GM12872 (cell line): ENCODE measurements around the gene WSCD2.

Experiments
- TF ChIP-seq, protein P1 (sequence below): IDR thresholded peaks from 3 replicates; pipeline ENCODE4 v1.5.1; 2011; ENCODE audit warnings: low read depth, mild to moderate bottlenecking, low read length, moderate library complexity; ENCODE audit not compliant: insufficient read depth

Gene WSCD2

DNA sequence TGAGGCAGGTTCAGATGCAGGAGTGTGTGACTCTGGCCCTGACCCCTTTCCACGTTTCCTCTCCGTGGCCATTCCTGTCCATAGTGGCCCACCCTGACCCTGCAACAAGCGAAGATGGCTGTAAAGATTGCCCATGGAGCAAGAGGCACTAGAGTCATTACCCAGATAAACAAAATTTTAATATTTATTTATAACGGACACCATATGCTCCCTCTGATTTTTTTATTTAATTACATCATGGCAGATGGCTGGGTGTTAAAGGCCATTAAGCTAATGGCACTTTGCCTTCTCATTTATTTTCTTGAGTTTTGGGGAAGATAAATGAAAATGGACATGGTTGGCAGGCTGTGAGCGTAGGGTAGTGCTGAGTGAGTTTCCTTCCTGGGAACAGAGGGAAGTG is 58.7 kb downstream of the WSCD2 start:
- TF ChIP-seq, protein P1, sequence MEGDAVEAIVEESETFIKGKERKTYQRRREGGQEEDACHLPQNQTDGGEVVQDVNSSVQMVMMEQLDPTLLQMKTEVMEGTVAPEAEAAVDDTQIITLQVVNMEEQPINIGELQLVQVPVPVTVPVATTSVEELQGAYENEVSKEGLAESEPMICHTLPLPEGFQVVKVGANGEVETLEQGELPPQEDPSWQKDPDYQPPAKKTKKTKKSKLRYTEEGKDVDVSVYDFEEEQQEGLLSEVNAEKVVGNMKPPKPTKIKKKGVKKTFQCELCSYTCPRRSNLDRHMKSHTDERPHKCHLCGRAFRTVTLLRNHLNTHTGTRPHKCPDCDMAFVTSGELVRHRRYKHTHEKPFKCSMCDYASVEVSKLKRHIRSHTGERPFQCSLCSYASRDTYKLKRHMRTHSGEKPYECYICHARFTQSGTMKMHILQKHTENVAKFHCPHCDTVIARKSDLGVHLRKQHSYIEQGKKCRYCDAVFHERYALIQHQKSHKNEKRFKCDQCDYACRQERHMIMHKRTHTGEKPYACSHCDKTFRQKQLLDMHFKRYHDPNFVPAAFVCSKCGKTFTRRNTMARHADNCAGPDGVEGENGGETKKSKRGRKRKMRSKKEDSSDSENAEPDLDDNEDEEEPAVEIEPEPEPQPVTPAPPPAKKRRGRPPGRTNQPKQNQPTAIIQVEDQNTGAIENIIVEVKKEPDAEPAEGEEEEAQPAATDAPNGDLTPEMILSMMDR, result no peak

DNA sequence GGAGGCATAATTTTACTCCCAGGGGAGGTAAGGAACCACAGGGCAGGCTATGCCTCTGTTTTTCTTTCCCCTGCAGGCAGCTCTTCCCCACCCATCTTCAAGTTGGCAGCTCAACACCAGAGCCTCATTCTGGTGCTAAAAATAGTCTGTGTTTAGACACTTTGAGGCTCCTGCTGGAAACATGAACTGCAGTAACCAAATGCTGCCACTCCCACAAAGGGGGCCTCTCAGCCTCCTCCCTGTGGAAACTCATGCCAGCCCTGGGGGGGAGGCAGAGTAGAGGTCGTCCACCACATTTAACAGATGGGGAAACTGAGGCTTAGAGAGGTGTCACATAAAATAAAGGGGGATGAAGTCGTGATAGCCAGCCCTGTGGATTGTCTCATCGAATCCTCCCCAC is 61.4 kb downstream of the WSCD2 start:
- TF ChIP-seq, protein P1, result no peak

DNA sequence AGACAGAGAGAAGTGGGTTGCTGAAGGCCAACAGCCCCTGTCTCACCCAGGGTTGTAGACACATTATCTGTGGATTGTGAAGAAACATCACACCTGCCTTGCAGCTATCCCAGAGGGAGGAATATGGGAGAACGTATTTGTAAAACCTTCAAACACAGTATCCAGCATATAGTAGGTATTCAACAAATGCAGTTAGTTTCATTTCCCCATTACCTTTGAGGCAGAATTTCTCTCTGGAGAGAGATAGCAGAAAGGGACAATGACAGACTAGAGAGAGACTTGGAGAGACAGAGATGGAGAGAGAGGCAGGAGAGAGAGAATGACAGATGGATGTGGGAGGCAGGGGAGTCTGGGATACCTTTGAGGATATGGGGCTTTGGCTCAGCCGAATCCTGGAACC is 62.0 kb downstream of the WSCD2 start:
- TF ChIP-seq, protein P1, result no peak

GRCh38 chr12:108191938-108192337 is 62.9 kb downstream of the WSCD2 start:
- TF ChIP-seq, protein P1, result no peak

DNA sequence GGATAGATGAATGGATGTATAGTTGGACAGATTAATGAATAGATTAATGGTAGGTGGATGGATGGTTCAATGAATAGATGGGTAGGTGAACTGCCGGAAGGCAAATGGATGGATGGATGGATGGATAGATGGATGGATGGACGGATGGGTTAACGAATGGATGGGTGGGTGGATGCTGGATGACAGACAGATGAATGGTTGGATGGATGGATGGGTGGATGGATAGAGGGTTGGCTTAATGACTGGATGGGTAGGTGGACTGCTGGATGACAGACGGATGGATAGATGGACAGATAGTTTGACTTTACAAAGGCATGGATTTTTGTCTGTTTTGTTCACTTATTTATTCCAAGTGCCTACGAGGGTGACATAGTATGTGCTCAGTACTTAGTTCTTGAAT is 64.4 kb downstream of the WSCD2 start:
- TF ChIP-seq, protein P1, result no peak

DNA sequence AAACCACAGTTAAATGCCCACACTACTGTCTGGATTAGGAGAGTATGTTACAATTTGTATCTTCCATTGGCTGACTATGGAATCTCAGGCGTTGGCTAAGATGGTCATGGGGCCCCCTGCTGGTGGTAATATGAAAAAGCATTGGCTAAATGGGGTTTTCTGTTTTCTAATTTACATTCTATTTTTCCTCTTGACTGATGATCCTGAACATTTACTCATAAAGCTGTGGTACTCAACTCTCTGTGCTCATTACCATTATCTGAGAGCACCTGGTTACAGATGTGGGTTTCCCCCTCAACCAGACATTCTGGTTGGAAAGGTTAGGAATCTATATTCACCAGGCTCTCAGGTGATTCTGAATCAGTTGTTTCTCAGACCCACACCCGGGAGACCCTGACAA is 64.8 kb downstream of the WSCD2 start:
- TF ChIP-seq, protein P1, result peak; percentile 69

DNA sequence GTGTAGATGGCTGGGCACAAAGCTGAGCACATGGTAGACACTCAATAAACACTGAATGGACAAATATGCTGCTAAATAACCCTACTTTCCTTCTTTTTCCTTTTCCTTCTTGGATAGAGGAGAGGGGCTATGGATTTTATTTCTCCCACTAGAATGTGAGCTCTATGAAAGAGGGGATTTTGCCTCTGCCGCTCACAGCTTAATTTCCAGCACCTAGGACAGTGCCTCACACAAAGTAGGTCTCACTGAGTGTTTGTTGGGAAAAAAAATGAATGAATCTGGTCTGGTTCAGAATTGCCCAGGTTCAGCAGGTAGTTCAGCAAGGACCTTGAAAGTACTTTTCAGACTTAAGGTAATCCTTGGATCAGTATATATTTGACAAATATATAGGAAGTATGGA is 65.5 kb downstream of the WSCD2 start:
- TF ChIP-seq, protein P1, result no peak

DNA sequence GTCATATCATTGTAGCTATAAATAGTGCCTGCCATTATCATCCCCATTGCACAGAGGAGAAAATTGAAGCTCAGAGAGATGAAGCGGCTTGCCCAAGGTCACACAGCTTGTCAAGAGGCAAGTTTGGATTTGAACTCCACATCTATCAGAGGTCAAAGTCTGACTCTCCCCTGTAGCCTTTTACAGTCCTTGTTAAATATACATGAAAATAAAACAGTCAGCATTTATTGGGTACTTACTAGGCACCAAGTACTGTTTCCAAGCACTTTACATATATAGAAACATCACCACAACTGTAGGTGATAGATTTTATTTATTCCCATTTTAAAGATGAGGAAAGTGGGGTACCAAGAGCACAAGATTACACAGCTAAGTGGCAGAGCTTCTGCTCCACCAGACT is 67.2 kb downstream of the WSCD2 start:
- TF ChIP-seq, protein P1, result no peak
